Measurements from ENCODE around the gene FPGS. TPM values are rescaled to one million over a fixed set of nuclear protein-coding genes. Genes with fewer than 3 reads are reported as not detected.
A peak's percentile ranks its signal among the peaks of the same experiment; 100 is the strongest.

FPGS gene
- total and polyA plus RNA-seq, 8 donors, result 27.0 to 85.3 (median 38.9) TPM

- peak in 3 of 4 donors; percentile 29 to 62 (median 46) for ATAC-seq
- Histone ChIP-seq H3K27me3 (no peaks in the 10 kb centered on the region), H3K36me3 (no peaks in the 10 kb centered on the region), H3K27ac (peak overlapping the region in 3 of 4 donors; percentile 23 to 30 (median 28)), H3K4me1 (no peaks in the 10 kb centered on the region), H3K9me3 (no peaks in the 10 kb centered on the region), H3K4me3 (no peak overlapping the region)
- no peak for TF ChIP-seq CTCF (IDR thresholded peaks at IDR 0.05)
- 41 to 52% methylated on average over 18 of the region's 18 CpGs for WGBS, 2 donors
- DNase-seq, result peak in 2 of 6 donors; percentile 17 to 31
- intact Hi-C loops (cut with DNase I), result no loop called here
- FAIRE-seq, result no peak
Observed at GRCh38 chr9:127846443-127847177, 43.9 kb downstream of the FPGS start.

GRCh38 chr9:127847178-127847510 lies 44.5 kb downstream of the FPGS start:
- no peaks in the 10 kb centered on the region for H3K27me3 ChIP-seq
- H3K36me3 ChIP-seq, result no peaks in the 10 kb centered on the region
- H3K4me3 ChIP-seq, result no peak overlapping the region
- no peak for TF ChIP-seq CTCF (IDR thresholded peaks at IDR 0.05)
- no peak for DNase-seq
- H3K9me3 ChIP-seq, result no peaks in the 10 kb centered on the region
- FAIRE-seq, result no peak
- intact Hi-C loops (cut with DNase I), result no loop called here
- peak in 3 of 4 donors; percentile 20 to 22 (median 21) for ATAC-seq
- 60 to 61% methylated on average over 6 of the region's 6 CpGs for WGBS, 2 donors
- H3K4me1 ChIP-seq, result no peaks in the 10 kb centered on the region
- H3K27ac ChIP-seq, result peak overlapping the region in 1 of 4 donors; percentile 28

GRCh38 chr9:127847833-127848755 lies 45.4 kb downstream of the FPGS start:
- H3K27ac ChIP-seq, result no peak overlapping the region
- FAIRE-seq (no peak), ATAC-seq (no peak), DNase-seq (no peak)
- intact Hi-C loops (cut with DNase I), result no loop called here
- no peak for TF ChIP-seq CTCF (IDR thresholded peaks at IDR 0.05)
- H3K9me3 ChIP-seq, result no peaks in the 10 kb centered on the region
- no peak overlapping the region for H3K4me3 ChIP-seq
- no peaks in the 10 kb centered on the region for H3K27me3 ChIP-seq
- WGBS, 2 donors, result 79 to 81% methylated on average over 12 of the region's 12 CpGs
- no peaks in the 10 kb centered on the region for H3K36me3 ChIP-seq
- H3K4me1 ChIP-seq, result no peaks in the 10 kb centered on the region

- Histone ChIP-seq H3K4me1 (no peaks in the 10 kb centered on the region), H3K27me3 (no peaks in the 10 kb centered on the region), H3K9me3 (no peaks in the 10 kb centered on the region), H3K36me3 (no peaks in the 10 kb centered on the region), H3K4me3 (no peak overlapping the region), H3K27ac (no peak overlapping the region)
- ATAC-seq (no peak), DNase-seq (no peak), FAIRE-seq (no peak)
- TF ChIP-seq CTCF (IDR thresholded peaks at IDR 0.05), result no peak
- WGBS, 2 donors, result 87% methylated on average over 10 of the region's 10 CpGs
- intact Hi-C loops (cut with DNase I), result no loop called here
Observed at GRCh38 chr9:127848756-127849504, 46.2 kb downstream of the FPGS start.
